Sigmoid colon (tissue), 4 donors: Measurements from ENCODE around the gene CHSY3.

ENCODE experiments used
- POLR2A ChIP-seq, 2 donors: fragments of 450-650 bp; IDR thresholded peaks; one replicate each; pipeline ENCODE4 v1.6.1; 2016; ENCODE audit warnings: antibody characterized with exemption in 2 of 2, mild to moderate bottlenecking in 2 of 2, moderate library complexity in 2 of 2
- POLR2AphosphoS5 ChIP-seq, 4 donors: sonication (generic); formaldehyde crosslinking; IDR thresholded peaks; one replicate each; pipeline ENCODE4 v1.6.1; 2017; ENCODE audit warnings: antibody characterized with exemption in 4 of 4

- TF ChIP-seq POLR2AphosphoS5 (IDR thresholded peaks at IDR 0.05) = no peak
- TF ChIP-seq POLR2A (IDR thresholded peaks at IDR 0.05) = no peak
Measured at GRCh38 chr5:130050585-130050984, 146.3 kb downstream of the CHSY3 start.
